Measurements from ENCODE around the gene MYH11.
"Not testable (repeated sequence)": the region's sequence is repeated elsewhere in the genome, so short reads cannot be mapped to it uniquely, and the experiment has no call there.

Gene MYH11

DNA sequence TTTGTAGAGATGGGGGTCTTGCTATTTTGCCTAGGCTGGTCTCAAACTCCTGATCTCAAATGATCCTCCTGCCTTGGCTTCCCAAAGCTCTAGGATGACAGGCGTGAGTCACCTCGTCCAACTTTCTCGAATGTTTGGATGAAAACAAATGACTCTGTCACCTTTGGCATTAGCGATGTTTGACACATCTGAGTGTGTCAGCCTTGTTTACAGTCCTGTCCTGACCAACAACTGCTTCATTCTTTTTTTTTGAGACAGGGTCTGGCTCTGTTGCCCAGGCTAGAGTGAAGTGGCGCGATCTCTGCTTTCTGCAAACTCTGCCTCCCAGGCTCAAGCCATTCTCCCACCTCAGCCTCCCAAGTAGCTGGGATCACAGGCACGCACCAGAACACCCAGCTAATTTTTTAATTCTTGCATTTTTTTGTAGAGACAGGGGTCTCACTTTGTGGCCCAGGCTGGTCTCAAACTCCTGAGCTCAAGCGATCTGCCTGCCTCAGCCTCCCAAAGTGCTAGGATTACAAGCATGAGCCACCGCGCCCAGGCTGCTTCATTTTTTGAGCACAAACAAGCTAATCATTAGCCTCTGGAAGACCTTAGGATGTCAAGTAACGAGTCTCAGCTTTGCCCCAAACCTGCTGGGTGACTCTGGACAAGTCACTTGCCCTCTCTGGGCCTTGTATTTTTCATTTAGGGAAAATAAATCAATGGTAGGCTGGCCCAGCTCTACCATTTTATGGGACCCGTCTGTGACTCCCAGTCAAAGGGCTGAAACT, 7.4 kb downstream of the MYH11 start:
- Histone ChIP-seq H3K27ac (no peak overlapping the region), H3K4me3 (no peak overlapping the region)

GRCh38 chr16:15847611-15848175, 9.1 kb downstream of the MYH11 start:
- H3K4me3 ChIP-seq: no peak overlapping the region
- H3K27ac ChIP-seq: no peak overlapping the region

DNA sequence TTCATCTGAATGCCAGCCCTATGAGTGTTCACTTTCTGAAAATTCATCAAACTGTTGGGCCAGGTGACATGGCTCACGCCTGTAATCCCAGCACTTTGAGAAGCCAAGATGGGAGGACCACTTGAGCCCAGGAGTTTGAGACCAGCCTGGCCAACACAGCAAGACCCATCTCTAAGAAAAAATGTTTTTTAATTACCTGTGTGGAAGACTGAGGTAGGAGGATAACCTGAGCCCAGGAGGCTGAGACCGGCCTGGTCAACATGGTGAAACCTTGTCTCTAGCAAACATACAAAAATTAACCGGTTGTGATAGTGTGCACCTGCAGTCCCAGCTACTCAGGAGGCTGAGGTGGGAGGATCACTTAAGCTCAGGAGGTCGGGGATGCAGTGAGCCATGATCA, 10.3 kb downstream of the MYH11 start:
- Histone ChIP-seq H3K4me3 (no peak overlapping the region), H3K27ac (no peak overlapping the region)

- Histone ChIP-seq H3K27ac (no peak overlapping the region), H3K4me3 (no peak overlapping the region)
Observed at GRCh38 chr16:15843635-15844279, 13.1 kb downstream of the MYH11 start.

GRCh38 chr16:15839204-15839603, 17.6 kb downstream of the MYH11 start:
- not testable (repeated sequence) for H3K4me3 ChIP-seq

DNA sequence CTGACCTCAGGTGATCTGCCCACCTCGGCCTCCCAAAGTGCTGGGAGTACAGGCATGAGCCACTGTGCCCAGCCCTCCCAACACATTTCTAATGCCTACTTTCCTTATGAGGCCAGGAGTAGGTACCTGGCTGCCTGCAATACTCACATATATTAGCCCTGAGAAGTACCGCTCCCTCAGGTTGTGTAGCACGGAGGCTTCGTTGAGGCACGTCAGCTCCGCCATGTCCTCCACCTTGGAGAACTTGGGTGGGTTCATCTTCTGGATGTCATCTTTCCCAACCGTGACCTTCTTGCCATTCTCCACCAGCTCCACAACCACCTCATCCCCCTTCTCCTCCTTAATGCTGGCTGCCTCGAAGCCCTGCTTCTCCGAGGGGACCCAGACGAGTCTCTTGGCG, 19.1 kb downstream of the MYH11 start:
- no peak overlapping the region for H3K27ac ChIP-seq
- no peak overlapping the region for H3K4me3 ChIP-seq

More at GRCh38 chr16:15839204-15839603, 17.6 kb downstream of the MYH11 start:
- H3K27ac ChIP-seq: not testable (repeated sequence)

DNA sequence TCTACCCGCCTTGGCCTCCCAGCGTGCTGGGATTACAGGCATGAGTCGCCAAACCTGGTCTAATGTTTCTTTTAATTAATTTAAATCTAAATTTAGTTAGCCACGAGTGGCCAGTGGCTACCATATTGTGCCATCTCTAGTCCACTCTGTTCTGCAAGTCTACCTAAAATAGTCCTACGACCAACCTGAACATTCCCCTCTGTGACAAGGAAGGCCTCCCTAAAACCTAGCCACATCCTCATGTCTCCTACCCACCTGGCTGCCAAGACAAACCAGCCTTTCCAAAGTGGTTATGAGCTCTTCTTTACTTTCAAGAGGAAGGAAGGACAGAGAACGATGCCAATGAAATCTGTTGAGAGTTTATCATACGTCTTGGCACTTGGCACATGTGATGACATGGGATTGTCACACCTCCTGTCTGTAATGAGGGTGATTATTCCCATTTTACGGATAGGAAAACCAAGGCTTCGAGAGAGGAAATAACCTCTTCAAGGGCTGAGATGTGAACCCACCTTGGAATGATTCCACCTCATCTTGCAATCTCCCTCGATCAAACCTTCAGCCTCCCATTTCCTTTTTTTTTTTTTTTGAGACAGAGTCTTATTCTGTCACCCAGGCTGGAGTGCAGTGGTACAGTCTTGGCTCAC, 19.7 kb downstream of the MYH11 start:
- Histone ChIP-seq H3K27ac (no peak overlapping the region), H3K4me3 (no peak overlapping the region)

DNA sequence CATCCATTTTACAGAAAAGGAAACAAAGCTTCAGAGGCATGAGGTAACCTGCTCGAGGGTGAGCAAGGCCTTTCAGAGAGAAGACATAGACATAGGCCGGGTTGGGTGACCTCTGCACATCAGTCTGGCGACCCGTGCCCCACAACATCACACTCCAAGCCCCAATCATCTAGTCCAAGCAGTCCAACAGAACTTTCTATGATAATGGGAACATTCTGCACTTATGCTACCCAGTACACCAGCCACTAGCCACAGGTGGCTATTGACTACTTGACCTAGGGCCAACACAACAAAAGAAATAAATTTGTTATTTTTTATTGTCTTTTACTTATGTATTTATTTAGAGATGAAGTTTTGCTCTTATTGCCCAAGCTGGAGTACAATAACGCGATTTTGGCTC, 20.8 kb downstream of the MYH11 start:
- Histone ChIP-seq H3K4me3 (no peak overlapping the region), H3K27ac (no peak overlapping the region)

DNA sequence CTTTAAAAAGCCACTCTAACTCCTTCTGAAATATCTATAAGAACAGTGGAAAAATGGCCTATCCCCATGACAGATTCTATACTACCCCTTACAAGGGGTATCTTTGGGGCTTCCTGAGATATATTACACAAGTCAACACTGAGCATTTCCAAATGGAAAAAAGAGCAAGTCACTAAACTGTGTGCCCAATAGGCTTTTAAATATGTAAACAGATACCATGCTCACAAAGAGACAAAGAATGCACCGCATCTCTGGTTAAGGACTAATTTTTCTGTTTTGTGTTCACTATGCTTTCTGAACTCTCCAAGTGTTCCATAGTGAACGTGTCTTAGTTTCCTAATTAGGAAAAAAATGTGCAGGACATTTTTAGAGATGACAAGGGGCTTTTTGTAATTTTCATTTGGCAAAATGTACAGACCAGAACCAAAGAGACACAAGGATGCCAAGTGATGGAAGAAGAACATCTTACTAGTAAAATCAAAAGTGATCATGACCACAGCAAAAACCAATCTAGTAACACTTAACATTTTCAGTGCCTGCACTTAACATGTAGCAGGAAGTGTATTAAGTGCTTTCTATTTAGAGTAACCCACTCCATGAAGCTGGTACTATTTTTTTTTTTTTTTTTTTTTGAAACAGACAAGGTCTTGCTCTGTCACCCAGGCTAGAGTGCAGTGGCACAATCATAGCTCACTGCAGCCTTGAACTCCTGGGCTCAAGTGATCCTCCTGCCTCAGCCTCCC, 21.5 kb downstream of the MYH11 start:
- H3K27ac ChIP-seq: no peak overlapping the region
- no peak overlapping the region for H3K4me3 ChIP-seq

GRCh38 chr16:15834502-15834901, 22.3 kb downstream of the MYH11 start:
- H3K4me3 ChIP-seq: no peak overlapping the region
- H3K27ac ChIP-seq: no peak overlapping the region

- Histone ChIP-seq H3K27ac (no peak overlapping the region), H3K4me3 (no peak overlapping the region)
Observed at GRCh38 chr16:15833541-15833940, 23.3 kb downstream of the MYH11 start.

DNA sequence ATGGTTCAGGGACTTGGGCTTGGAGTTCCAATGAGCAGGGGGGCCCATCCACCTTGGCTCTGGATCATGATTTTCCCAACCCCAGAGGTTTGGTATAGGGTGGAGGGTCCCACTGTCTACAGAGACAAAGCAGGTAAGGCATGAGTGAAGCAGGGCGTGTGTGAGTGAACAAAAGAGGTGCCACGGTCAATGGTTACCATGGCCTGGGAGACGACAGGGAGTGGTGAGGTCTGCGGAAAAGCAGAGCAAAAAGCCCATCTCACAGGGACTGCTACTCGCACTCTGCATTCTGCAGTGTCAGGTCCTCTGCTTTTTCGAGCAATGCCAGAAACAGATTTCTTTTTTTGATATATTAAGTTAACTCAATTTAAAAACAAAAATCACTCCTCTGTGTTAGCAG, 24.6 kb downstream of the MYH11 start:
- no peak overlapping the region for H3K27ac ChIP-seq
- H3K4me3 ChIP-seq: no peak overlapping the region

- Histone ChIP-seq H3K4me3 (no peak overlapping the region), H3K27ac (no peak overlapping the region)
Observed at GRCh38 chr16:15830832-15831451, 25.9 kb downstream of the MYH11 start.

DNA sequence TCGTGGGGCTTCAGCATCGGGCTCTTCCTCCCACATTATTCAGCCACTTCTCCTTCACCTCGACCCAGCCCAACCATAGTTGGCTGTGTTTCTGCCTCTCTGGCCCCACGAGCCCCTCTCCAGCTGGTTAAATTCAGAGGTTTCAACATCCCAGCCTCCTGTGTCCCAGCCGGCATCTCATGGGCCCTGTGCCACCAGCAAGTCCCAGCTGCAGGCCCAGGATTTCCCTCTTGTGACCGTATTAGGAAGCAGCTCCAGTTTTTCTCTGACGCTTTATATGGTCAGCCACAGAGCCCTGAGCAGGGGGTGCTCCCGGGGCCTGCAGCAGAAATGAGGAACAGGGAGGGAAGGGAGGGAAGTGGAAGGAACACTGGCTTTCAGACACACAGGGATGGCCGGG, 27.4 kb downstream of the MYH11 start:
- H3K27ac ChIP-seq: no peak overlapping the region
- H3K4me3 ChIP-seq: no peak overlapping the region

GRCh38 chr16:15827709-15828343, 29.0 kb downstream of the MYH11 start:
- Histone ChIP-seq H3K4me3 (no peak overlapping the region), H3K27ac (no peak overlapping the region)

- no peak overlapping the region for H3K4me3 ChIP-seq
- H3K27ac ChIP-seq: no peak overlapping the region
Observed at GRCh38 chr16:15827299-15827698, 29.5 kb downstream of the MYH11 start.

DNA sequence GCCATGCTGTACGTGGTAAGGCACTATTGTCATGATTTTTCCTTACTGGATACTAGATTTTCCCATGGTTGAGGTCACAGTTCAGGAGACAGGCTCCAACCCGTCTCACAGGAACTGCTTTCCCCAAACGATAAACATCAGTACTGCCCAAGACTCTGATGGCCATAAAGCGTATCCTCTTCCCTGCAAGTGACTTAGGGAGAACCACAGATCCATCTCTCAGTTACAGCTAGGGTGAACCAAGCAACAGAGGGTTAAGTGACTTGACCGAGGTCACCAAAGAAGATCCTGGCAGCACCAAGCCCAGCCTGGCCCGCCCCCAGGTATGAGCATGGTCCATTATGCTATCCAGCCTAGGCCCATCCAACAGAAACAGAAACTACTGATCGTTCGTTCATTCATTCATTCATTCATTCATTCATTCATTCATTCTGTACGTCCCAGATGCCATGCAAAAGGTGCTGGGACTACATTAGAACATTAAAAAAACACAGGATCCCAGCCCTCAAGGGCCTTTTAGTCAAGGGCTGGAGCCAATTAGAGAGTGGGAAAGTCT, 31.0 kb downstream of the MYH11 start:
- no peak overlapping the region for H3K27ac ChIP-seq

GRCh38 chr16:15822957-15823356, 33.9 kb downstream of the MYH11 start:
- Histone ChIP-seq H3K27ac (no peak overlapping the region), H3K4me3 (no peak overlapping the region)

More for the DNA sequence above, 31.0 kb downstream of the MYH11 start:
- no peak overlapping the region for H3K4me3 ChIP-seq

DNA sequence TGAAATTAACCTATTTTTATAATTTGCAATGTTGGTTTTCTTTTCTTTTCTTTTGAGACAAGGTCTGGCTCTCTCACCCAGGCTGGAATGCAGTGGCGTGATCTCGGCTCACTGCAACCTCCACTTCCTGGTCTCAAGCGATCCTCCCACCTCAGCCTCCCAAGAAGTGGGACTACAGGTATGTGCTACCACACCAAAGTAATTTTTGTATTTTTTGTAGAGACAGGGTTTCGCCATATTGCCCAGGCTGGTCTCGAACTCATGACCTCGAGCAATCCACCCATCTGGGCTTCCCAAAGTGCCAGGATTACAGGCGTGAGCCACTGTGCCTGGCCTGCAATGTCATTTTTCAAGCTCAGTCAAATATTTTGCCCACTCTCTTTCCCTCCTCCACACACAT, 36.0 kb downstream of the MYH11 start:
- Histone ChIP-seq H3K4me3 (no peak overlapping the region), H3K27ac (no peak overlapping the region)

All from skin epidermis (tissue), 12 donors.